Tibial nerve (tissue), 4 donors: ENCODE results near the gene LRRC1. TPM values are rescaled to one million over a fixed set of nuclear protein-coding genes. Genes with fewer than 3 reads are reported as not detected.
"Not testable (repeated sequence)": the region's sequence is repeated elsewhere in the genome, so short reads cannot be mapped to it uniquely, and the experiment has no call there.

Source experiments
- DNase-seq, 2 donors: peaks; one replicate each; pipeline ENCODE4 v3.0.0-alpha.2; 2019; ENCODE audit warnings: low spot score in 2 of 2
- H3K27ac ChIP-seq, 4 donors: fragments of 200-600 bp; sonication (generic) in 3 of 4; one replicate each; pipeline ENCODE4 v1.5.1; 2017 to 2019; ENCODE audit warnings: mild to moderate bottlenecking in 1 of 4
- H3K27me3 ChIP-seq, 2 donors: fragments of 200-600 bp; sonication (generic) in 1 of 2; one replicate each; pipeline versions ENCODE4 v1.5.1 to v1.6.0; 2017 to 2019
- H3K36me3 ChIP-seq, 3 donors: fragments of 200-600 bp; sonication (generic); one replicate each; pipeline ENCODE4 v1.5.1; 2018 to 2019
- H3K4me1 ChIP-seq, 4 donors: fragments of 200-600 bp; sonication (generic) in 3 of 4; one replicate each; pipeline ENCODE4 v1.5.1; 2017 to 2019
- H3K4me3 ChIP-seq, 4 donors: fragments of 200-600 bp; sonication (generic) in 3 of 4; one replicate each; pipeline ENCODE4 v1.5.1; 2017 to 2019; ENCODE audit warnings: mild to moderate bottlenecking in 1 of 4, moderate library complexity in 1 of 4
- H3K9me3 ChIP-seq, 4 donors: fragments of 200-600 bp; sonication (generic) in 3 of 4; one replicate each; pipeline ENCODE4 v1.5.1; 2017 to 2019
- EP300 ChIP-seq, 2 donors: sonication (generic); formaldehyde crosslinking; IDR thresholded peaks; one replicate each; pipeline ENCODE4 v1.6.1; 2017; ENCODE audit warnings: antibody characterized with exemption in 2 of 2, mild to moderate bottlenecking in 1 of 2
- POLR2A ChIP-seq, 2 donors: fragments of 450-650 bp; IDR thresholded peaks; one replicate each; pipeline ENCODE4 v1.6.1; 2017; ENCODE audit warnings: antibody characterized with exemption in 2 of 2, mild to moderate bottlenecking in 2 of 2, moderate library complexity in 2 of 2
- WGBS, 2 donors: methylation state at CpG; one replicate each; pipeline ENCODE4 v1.1.5; 2018; 5-methylcytosine and 5-hydroxymethylcytosine counted together
- total RNA-seq, 4 donors: library from RNA; depleted of rRNA; stranded (reverse); fragments of >200 nt; gene quantifications; one replicate each; pipeline ENCODE4 v1.1.0, GENCODE V29; 2016
- TF ChIP-seq, protein P1 (sequence below), 5 experiments: fragments of 200-600 bp in 3 of 5; fragments of 450-650 bp in 2 of 5; sonication (generic) in 3 of 5; IDR thresholded peaks; one replicate each; pipeline ENCODE4 v1.5.1; 2016 to 2019; ENCODE audit warnings: antibody characterized with exemption in 5 of 5, mild to moderate bottlenecking in 3 of 5, moderate library complexity in 2 of 5

LRRC1 gene
- total RNA-seq, 4 donors from 2014 or later: 22.8 to 50.0 (median 39.6) TPM

DNA sequence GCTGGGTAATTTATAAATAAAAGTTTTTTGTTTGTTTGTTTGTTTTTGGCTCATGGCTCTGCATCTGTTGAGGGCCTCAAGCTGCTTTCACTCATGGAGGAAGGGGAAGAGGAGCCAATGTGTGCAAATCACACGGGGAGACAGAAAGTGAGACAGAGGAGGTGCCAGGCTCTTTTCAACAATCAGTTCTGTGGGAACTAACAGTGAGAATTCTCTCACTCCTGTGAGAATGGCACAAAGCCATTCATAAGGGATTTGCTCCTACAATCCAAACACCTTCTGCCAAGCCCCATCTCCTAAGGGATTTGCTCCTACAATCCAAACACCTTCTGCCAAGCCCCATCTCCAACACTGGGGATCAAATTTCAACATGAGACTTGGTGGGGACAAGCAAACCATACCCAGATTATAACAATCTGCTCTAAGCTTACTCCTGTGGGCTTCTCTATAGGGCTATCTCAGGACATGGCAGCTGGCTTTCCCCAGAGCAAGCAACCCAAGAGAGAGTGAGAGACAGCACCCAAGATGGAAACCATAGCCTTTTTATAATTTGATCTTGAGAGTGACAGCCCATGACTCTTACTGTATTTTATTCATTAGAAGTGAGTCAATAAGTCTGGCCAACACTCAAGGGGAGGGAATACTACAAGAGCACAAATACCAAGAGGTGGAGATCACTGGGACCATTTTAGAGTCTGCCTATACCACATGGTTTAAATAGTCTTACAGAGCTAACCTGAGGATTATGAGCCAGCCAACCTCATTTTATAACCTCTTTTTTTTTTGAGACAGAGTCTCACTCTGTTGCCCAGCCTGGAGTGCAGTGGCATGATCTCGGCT, 22.8 kb upstream of the LRRC1 start:
- TF ChIP-seq EP300 (IDR thresholded peaks at IDR 0.05) (no peak), POLR2A (IDR thresholded peaks at IDR 0.05) (no peak)
- TF ChIP-seq, protein P1, sequence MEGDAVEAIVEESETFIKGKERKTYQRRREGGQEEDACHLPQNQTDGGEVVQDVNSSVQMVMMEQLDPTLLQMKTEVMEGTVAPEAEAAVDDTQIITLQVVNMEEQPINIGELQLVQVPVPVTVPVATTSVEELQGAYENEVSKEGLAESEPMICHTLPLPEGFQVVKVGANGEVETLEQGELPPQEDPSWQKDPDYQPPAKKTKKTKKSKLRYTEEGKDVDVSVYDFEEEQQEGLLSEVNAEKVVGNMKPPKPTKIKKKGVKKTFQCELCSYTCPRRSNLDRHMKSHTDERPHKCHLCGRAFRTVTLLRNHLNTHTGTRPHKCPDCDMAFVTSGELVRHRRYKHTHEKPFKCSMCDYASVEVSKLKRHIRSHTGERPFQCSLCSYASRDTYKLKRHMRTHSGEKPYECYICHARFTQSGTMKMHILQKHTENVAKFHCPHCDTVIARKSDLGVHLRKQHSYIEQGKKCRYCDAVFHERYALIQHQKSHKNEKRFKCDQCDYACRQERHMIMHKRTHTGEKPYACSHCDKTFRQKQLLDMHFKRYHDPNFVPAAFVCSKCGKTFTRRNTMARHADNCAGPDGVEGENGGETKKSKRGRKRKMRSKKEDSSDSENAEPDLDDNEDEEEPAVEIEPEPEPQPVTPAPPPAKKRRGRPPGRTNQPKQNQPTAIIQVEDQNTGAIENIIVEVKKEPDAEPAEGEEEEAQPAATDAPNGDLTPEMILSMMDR (IDR thresholded peaks at IDR 0.05): no peak
- H3K4me3 ChIP-seq: no peak overlapping the region
- no peak overlapping the region for H3K27ac ChIP-seq
- no peaks in the 10 kb centered on the region for H3K4me1 ChIP-seq
- H3K27me3 ChIP-seq: no peaks in the 10 kb centered on the region
- peaks cover 0 to 5% (median 0%) of the 10 kb centered on the region in 4 donors for H3K9me3 ChIP-seq
- DNase-seq: no peak
- 80 to 81% methylated on average over 2 of the region's 2 CpGs for WGBS, 2 donors
- no peaks in the 10 kb centered on the region for H3K36me3 ChIP-seq

DNA sequence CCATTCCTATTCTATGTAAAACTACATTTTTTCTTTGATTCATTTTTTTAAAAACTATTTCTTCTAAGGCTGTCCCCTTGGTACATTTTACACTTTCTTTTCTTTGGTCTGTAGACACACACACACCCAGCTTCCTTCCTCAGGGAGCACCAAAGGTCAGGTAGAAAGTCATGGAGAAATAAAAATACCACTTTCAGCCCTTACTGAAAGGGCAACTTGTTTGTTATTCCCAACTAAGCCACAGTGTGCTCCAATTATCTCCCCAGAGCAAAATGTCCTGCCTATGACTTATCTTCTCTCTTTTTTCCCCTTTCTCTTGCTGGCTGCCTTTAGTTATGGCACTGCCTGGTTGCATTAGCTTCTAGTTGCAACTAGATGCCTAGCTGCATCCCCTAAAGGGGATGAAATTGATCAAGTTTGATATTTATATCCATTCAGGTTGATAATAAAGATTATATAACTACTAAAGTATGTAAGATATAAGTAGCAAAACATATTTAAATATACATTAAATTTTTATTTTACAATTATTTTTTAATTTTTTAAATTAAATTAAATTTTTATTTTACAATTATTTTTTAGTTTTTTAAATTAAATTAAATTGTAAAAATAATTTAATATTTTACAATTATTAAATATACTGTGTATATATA, 21.6 kb upstream of the LRRC1 start:
- Histone ChIP-seq H3K27me3 (no peaks in the 10 kb centered on the region), H3K27ac (no peak overlapping the region), H3K9me3 (peaks cover 0 to 5% (median 0%) of the 10 kb centered on the region in 4 donors), H3K36me3 (no peaks in the 10 kb centered on the region), H3K4me1 (no peaks in the 10 kb centered on the region), H3K4me3 (no peak overlapping the region)
- DNase-seq: no peak
- TF ChIP-seq POLR2A (IDR thresholded peaks at IDR 0.05) (no peak), EP300 (IDR thresholded peaks at IDR 0.05) (no peak)
- TF ChIP-seq, protein P1 (IDR thresholded peaks at IDR 0.05): no peak

DNA sequence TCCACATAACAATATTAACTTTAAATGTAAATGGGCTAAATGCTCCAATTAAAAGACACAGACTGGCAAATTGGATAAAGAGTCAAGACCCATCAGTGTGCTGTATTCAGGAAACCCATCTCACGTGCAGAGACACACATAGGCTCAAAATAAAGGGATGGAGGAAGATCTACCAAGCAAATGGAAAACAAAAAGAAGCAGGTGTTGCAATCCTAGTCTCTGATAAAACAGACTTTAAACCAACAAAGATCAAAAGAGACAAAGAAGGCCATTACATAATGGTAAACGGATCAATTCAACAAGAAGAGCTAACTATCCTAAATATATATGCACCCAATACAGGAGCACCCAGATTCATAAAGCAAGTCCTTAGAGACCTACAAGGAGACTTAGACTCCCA, 18.7 kb upstream of the LRRC1 start:
- H3K27me3 ChIP-seq, H3K27ac ChIP-seq, H3K4me1 ChIP-seq, H3K36me3 ChIP-seq, H3K4me3 ChIP-seq, H3K9me3 ChIP-seq, DNase-seq: not testable (repeated sequence)
- WGBS, 2 donors: 94 to 97% methylated on average over 2 of the region's 2 CpGs

DNA sequence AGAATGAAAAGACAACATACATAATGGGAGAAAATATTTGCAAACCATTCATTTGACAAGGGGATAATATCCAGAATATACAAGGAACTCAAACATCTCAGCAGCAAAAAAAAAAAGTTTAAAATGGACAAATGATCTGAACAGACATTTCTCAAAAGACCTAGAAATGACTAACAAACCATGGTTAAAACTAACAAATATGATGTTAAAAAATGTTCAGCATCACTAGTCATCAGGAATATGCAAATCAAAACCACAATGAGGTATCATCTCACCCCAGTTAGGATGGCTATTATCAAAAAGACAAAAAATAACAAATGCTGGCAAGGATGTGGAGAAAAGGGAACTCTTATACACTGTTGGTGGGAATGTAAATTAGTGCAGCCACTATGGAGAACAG, 9.8 kb upstream of the LRRC1 start:
- not testable (repeated sequence) for H3K27ac ChIP-seq, H3K36me3 ChIP-seq, H3K27me3 ChIP-seq, H3K4me3 ChIP-seq, DNase-seq, H3K4me1 ChIP-seq
- H3K9me3 ChIP-seq: peaks cover 0 to 33% (median 9%) of the 10 kb centered on the region in 4 donors

DNA sequence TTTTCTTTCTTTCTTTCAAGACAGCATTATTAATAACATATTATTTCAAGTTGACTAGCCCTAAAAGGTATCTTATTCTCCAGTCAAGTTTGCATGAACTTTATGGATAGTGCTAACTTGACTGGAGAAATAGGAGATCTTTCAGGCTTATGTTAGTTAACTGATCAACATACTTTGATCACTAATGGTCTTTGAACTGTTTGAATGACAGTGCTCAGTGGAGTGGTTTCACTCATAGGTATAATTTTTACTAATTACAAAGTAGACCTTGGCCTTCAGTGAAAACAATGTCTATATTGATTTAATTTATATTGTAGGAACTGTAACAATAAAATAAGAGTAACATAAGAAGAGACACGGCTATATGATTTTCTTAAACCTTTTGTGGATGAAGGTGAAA, 8.0 kb upstream of the LRRC1 start:
- no peaks in the 10 kb centered on the region for H3K27me3 ChIP-seq
- TF ChIP-seq EP300 (IDR thresholded peaks at IDR 0.05): no peak
- TF ChIP-seq, protein P1 (IDR thresholded peaks at IDR 0.05): no peak
- TF ChIP-seq POLR2A (IDR thresholded peaks at IDR 0.05): no peak
- 93 to 96% methylated on average over 1 of the region's 1 CpG for WGBS, 2 donors
- no peak overlapping the region for H3K27ac ChIP-seq
- no peak overlapping the region for H3K4me3 ChIP-seq
- peaks cover 0 to 26% (median 9%) of the 10 kb centered on the region in 4 donors for H3K9me3 ChIP-seq
- H3K36me3 ChIP-seq: no peaks in the 10 kb centered on the region
- H3K4me1 ChIP-seq: no peaks in the 10 kb centered on the region
- DNase-seq: no peak

DNA sequence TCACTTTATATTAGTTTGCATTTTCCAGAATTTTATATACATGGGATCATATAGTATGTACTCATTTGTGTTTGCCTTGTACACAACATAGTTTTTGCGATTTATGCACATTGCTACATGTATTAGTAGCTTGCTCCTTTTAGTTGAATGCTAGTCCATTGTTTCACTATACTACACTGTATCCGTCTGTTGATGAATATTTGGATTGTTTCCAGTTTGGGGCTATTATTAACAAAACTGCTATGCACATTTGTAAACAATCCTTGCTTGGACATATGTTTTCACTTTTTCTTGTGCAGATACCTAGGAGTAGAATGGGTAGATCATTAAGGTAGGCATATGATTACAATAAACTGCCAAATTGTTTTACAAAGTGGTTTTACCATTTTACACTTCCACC, 3.9 kb upstream of the LRRC1 start:
- Histone ChIP-seq H3K27me3 (no peaks in the 10 kb centered on the region), H3K4me1 (peaks cover 0 to 16% (median 3%) of the 10 kb centered on the region in 4 donors), H3K9me3 (peaks cover 0 to 19% (median 9%) of the 10 kb centered on the region in 4 donors), H3K27ac (no peak overlapping the region), H3K36me3 (no peaks in the 10 kb centered on the region), H3K4me3 (no peak overlapping the region)
- DNase-seq: no peak
- TF ChIP-seq EP300 (IDR thresholded peaks at IDR 0.05) (no peak), POLR2A (IDR thresholded peaks at IDR 0.05) (no peak)
- TF ChIP-seq, protein P1 (IDR thresholded peaks at IDR 0.05): no peak
- WGBS, 2 donors: 43 to 50% methylated on average over 2 of the region's 2 CpGs
